ENCODE results near the gene ZSWIM5. TPM values are rescaled to one million over a fixed set of nuclear protein-coding genes. Genes with fewer than 3 reads are reported as not detected.

The ZSWIM5 gene
- total and polyA plus RNA-seq, 2 experiments from 2014 or later = 6.6 to 7.6 TPM

DNA sequence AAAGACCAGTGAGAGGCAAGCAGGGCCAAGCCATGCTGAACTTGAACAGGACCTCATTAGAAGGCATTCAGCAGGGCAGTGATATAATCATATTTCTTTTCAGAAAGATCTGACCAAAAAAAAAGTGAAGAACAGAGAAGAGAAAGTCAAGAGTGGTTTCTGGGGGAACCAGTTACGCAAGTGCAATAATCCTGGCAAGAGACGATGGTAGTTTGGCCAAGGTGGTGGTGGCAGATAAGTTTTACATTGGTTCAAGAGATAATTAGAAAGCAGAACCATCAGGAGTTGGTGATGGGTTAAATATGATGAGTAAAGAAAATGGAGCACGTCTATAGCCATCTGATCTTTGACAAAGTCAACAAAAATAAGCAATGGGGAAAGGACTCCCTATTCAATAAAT is 54.3 kb downstream of the ZSWIM5 start:
- no peak for DNase-seq (ENCODE audit: low read depth in 1 of 2, low spot score in 1 of 2)
- Histone ChIP-seq H3K27ac (no peak overlapping the region), H3K36me3 (no peaks in the 10 kb centered on the region), H3K4me3 (no peak overlapping the region), H3K9me3 (ENCODE audit: low read depth) (no peaks in the 10 kb centered on the region), H3K4me1 (ENCODE audit: low read depth) (no peaks in the 10 kb centered on the region), H3K27me3 (no peaks in the 10 kb centered on the region)
- TF ChIP-seq, protein P1, sequence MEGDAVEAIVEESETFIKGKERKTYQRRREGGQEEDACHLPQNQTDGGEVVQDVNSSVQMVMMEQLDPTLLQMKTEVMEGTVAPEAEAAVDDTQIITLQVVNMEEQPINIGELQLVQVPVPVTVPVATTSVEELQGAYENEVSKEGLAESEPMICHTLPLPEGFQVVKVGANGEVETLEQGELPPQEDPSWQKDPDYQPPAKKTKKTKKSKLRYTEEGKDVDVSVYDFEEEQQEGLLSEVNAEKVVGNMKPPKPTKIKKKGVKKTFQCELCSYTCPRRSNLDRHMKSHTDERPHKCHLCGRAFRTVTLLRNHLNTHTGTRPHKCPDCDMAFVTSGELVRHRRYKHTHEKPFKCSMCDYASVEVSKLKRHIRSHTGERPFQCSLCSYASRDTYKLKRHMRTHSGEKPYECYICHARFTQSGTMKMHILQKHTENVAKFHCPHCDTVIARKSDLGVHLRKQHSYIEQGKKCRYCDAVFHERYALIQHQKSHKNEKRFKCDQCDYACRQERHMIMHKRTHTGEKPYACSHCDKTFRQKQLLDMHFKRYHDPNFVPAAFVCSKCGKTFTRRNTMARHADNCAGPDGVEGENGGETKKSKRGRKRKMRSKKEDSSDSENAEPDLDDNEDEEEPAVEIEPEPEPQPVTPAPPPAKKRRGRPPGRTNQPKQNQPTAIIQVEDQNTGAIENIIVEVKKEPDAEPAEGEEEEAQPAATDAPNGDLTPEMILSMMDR (IDR thresholded peaks at IDR 0.05; ENCODE audit: low read depth, low read length) = no peak

DNA sequence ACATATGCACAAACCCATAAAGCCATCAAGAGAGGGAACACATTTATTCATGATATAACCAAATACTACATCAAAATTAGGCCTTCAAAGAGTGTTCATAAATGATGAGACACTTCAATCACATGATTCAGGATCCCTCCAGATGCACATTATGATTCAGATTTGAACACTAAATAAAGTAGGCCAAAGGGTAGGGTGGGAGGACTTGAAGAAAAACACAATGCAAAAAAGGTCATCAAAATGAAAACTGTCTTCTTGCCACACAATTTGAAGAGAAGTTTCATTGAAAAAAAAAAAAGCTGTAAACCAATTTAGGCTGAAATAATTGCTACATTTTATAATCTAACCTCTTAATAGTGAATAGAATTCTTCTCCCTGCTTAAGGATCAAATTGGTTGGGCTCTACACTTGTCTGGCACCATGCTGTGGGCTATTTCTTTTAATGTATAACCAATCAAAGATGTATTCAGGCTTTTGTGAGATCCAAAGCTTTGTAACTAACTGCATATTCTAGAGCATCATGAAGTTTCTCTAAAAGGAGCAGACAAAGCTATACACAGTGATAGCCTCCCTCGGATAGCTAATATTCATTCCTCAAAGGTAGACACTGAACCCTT is 58.1 kb downstream of the ZSWIM5 start:
- Histone ChIP-seq H3K9me3 (ENCODE audit: low read depth) (no peaks in the 10 kb centered on the region), H3K4me3 (no peak overlapping the region), H3K4me1 (ENCODE audit: low read depth) (no peaks in the 10 kb centered on the region), H3K27ac (no peak overlapping the region), H3K36me3 (no peaks in the 10 kb centered on the region), H3K27me3 (no peaks in the 10 kb centered on the region)
- TF ChIP-seq, protein P1 (IDR thresholded peaks at IDR 0.05; ENCODE audit: low read depth, low read length) = no peak
- no peak for DNase-seq (ENCODE audit: low read depth in 1 of 2, low spot score in 1 of 2)

DNA sequence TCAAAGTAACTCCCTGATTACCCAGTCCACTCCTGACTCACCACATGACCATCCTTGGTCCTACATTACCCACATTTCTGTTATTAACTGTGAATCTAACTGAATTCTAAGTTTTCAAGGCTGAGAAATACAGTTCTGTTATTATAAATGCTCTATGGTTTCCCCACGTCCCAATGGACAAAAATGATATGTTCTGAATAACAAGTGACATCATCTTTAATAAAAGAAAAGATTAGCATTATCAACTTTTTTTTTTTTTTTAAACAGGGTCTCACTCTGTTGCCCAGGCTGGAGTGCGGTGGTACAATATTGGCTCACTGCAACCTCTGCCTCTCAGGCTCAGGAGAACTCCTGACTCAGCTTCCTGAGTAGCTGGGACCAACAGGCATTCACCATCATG is 59.6 kb downstream of the ZSWIM5 start:
- Histone ChIP-seq H3K36me3 (no peaks in the 10 kb centered on the region), H3K27me3 (no peaks in the 10 kb centered on the region), H3K4me1 (ENCODE audit: low read depth) (no peaks in the 10 kb centered on the region), H3K27ac (no peak overlapping the region), H3K4me3 (no peak overlapping the region), H3K9me3 (ENCODE audit: low read depth) (no peaks in the 10 kb centered on the region)
- TF ChIP-seq, protein P1 (IDR thresholded peaks at IDR 0.05; ENCODE audit: low read depth, low read length) = no peak
- DNase-seq (ENCODE audit: low read depth in 1 of 2, low spot score in 1 of 2) = no peak

DNA sequence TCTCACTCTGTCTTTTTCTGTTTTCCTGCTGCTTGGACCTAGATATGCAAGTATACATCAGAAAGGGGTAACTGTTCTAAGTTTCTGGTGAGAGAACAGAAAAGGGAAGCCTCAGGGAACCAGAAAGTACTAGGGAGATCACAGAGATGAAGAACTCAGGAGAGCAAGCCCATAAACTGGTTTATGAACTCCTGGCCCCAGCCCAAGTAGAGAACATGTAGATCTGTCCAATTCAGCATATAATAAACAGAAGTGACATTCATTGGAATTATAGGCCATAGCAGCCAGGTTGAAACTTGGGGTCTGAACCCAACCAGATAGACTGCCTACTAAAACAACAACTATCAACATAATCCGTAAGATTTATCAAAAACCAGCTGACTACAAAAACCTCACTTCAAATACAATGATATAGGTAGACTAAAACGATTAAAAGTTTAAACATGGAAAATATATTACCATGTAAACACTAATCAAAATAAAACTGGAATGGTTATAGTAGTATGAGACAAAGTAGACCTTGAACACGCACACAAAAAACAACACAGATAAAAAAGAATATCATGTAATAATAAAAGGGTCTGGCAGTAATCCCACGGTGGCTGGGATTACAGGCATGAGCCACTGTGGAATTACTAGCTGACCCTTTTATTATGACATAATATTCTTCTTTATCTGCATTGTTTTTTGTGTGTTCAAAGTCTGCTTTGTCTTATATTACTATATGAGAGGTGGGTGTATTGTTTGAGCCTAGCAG is 65.0 kb downstream of the ZSWIM5 start:
- Histone ChIP-seq H3K9me3 (ENCODE audit: low read depth) (no peaks in the 10 kb centered on the region), H3K27ac (no peak overlapping the region), H3K4me1 (ENCODE audit: low read depth) (no peaks in the 10 kb centered on the region), H3K36me3 (no peaks in the 10 kb centered on the region), H3K27me3 (no peaks in the 10 kb centered on the region), H3K4me3 (no peak overlapping the region)
- DNase-seq (ENCODE audit: low read depth in 1 of 2, low spot score in 1 of 2) = no peak
- TF ChIP-seq, protein P1 (IDR thresholded peaks at IDR 0.05; ENCODE audit: low read depth, low read length) = no peak

DNA sequence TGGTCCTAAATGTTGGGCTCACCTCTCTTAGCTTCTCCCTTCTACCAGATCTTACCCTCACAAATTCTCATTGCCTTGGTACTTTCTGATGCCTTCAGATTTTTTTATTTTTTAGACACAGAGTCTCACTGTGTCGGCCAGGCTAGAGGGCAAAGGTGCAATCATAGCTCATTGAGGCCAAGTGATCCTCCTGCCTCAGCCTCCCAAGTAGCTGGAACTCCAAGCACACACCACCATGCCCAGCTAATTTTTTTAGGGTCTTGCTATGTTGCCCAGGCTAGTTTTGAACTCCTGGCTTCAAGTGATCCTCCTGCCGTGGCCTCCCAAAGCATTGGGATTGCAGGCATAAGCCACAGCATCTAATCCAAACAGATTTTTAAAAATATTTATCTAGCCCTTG is 69.4 kb downstream of the ZSWIM5 start:
- H3K9me3 ChIP-seq (ENCODE audit: low read depth) = no peaks in the 10 kb centered on the region
- H3K4me1 ChIP-seq (ENCODE audit: low read depth) = no peaks in the 10 kb centered on the region
- no peaks in the 10 kb centered on the region for H3K27me3 ChIP-seq
- H3K27ac ChIP-seq = no peak overlapping the region
- TF ChIP-seq, protein P1 (IDR thresholded peaks at IDR 0.05; ENCODE audit: low read depth, low read length) = no peak
- no peaks in the 10 kb centered on the region for H3K36me3 ChIP-seq
- DNase-seq (ENCODE audit: low read depth in 1 of 2, low spot score in 1 of 2) = no peak
- H3K4me3 ChIP-seq = no peak overlapping the region
